NCI-H128 (cell line): ENCODE data around the gene ADD1.

Experiments
- DNase-seq: peaks from one replicate; lab custom pipeline; 2025; ENCODE audit not compliant: unreplicated experiment; lab: John Stamatoyannopoulos, UW

ADD1 gene

DNA sequence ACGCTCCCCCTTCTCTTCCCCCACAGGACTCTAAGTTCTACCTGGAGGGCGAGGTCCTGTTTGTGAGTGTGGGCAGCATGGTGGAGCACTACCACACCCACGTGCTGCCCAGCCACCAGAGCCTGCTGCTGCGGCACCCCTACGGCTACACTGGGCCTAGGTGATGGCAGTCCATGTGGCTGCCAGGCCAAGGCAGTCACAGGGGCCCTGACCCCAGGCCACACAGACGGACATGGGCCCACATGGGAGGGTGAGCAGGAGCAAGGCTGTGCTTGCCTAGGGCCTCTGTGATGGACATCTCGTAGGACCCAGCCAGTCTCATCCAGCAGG, 10.0 kb upstream of the ADD1 start:
- DNase-seq: no peak

DNA sequence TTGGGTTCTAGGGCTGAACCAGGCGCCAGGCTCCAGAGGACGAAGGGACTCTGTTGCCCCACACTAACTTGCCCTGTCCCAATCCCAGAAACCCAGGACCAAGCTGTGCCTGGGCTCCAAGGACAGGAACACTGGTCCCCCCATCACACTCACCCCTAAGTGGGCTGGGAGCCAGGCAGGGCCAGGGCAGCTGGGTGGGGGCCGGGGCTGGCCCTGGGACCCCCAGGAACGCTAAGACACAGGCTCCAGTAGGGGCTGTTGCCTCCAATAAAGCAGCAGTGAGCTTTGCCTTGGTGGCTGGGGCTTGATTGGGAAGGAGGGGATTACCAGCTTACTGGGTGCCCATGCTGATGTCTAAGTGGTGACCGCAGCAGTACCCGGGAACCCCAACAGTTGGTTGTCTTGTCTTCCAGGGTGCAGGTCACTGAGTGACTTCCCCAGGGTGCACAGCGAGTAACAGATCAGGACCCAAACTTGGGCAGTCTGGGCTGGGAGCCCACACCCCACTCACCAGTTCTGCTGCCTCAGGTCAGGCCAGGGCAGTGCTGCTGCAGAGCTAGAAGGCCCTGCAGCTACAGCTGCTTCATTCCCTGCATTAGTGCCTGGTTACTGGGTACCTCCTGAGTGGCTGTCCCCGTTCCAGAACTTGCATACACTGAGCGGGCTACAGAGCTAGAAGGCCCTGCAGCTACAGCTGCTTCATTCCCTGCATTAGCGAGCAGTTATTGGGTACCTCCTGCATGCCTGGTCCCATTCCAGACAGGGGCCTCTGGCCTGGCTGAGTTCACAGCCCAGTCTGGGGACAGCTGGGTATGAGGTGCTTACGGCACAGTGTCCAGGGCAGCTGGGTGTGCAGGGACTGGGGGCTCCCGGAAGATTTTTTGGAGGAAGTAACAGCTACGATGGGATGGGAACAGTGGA, 9.4 kb upstream of the ADD1 start:
- DNase-seq: no peak

DNA sequence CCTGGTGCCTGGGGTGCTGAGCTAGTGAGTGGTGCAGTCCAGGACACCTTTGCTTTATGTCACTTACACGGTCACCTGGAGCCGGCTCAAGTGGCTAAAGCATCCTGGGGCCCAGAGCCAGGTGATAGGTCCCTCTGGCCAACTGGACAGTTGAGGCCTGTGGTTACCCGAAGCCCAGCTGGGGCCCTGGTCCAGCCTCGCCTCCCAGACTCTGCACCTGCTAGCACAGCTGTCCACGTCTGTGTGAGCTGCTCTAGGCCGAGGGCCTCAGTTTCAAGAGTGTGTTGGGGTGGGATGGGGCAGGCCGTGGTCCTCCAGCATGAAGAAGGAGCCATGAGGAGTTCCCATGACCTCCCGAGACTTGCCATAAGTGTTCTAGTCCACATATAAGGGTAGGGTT, 7.7 kb upstream of the ADD1 start:
- no peak for DNase-seq

DNA sequence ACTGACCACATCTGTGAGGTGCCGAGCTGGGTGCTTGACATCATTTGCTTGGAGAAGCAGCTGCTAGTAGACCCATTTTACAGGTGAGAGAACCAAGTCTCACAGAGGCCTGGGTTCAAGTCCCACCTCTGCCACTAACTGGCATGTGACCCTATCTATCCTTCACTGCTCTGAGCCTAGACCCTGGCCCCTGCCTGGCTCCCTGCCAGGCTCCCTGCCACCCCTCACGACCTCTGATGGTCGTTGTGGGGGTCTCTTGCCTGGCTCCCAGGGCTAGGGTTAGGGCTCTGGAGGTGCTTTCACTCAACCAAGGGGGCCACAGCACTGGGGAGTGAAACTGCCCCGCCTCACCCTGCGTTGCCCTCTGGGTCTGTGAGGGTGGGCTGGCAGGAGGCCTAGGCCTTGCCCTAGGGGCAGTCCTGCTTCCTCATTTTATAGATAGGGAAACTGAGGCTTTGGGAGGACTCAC, 7.2 kb upstream of the ADD1 start:
- no peak for DNase-seq

DNA sequence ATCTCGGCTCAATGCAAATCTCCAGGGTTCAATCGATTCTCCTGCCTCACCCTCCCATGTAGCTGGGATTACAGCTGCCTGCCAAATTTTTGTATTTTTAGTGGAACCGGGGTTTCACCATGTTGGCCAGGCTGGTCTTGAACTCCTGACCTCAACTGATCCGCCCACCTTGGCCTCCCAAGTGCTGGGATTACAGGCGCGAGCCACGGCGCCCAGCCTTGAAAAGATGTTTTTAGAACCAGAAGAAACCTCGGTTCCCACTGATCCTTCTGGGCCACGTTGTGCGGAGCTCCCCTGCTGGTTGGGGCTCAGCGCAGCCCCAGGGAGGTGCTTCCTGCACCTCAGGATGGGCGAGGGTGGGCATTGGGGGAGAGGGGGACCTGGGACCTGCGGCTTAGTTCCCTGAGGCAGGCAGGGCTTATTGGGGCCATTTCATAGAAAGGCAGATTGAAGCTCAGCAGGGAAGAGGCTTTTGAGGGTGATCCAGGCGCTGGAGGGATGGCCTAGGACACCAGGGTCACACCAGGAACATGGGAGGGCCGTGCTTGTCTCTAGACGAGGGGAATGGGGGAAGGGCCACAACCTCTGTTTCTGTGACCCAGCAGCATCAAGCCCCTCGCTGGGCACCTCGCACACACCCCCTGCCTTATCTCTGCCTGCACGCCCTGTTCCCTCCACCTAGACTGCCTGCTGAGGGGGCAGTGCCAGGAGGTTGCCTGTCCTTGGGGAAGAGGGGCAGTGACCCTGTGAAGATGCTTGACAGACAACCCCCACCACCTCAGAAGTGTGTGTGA, 6.3 kb upstream of the ADD1 start:
- no peak for DNase-seq

DNA sequence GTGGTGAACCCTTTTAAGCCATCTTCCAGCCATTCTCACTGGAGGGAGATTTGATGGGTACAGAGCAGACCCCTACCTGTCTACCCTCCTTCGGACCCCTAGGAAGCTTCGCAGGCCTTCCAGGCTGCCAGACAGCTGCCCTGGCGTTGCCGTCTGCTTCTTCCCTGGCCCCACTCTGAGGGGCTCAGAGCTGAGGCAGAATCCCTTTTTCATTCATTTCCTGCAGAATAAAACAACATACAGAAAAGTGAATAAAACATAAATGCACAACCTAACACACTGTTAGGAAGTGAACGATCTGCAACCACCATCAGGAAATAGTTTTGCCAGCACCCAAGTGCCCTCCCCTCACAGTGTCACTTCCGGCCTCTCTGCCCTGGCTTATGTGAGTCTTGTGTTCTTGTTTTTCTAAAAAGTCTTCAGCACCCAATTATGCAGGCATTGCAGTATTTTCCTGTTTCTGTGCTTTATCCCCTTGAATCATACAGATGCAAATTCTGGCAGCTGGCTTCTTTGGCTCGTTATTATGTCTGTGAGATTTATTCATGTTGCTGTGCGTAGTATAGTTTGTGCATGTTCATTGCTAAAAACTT, 5.6 kb upstream of the ADD1 start:
- DNase-seq: no peak

DNA sequence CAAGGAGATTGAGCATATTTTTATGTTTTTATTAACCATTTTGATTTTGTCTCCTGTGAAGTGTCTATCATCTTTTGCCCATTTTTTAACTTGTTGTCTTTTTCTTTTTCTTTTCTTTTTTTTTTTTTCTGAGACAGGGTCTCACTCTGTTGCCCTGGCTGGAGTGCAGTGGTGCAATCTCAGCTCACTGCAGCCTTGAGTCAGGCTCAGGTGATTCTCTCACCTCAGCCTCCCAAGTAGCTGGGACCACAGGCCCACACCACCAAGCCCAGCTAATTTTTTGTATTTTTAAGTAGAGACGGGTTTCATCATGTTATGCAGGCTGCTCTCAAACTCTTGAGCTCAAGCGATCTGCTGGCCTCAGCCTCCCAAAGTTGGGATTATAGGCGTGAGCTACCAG, 4.6 kb upstream of the ADD1 start:
- no peak for DNase-seq

DNA sequence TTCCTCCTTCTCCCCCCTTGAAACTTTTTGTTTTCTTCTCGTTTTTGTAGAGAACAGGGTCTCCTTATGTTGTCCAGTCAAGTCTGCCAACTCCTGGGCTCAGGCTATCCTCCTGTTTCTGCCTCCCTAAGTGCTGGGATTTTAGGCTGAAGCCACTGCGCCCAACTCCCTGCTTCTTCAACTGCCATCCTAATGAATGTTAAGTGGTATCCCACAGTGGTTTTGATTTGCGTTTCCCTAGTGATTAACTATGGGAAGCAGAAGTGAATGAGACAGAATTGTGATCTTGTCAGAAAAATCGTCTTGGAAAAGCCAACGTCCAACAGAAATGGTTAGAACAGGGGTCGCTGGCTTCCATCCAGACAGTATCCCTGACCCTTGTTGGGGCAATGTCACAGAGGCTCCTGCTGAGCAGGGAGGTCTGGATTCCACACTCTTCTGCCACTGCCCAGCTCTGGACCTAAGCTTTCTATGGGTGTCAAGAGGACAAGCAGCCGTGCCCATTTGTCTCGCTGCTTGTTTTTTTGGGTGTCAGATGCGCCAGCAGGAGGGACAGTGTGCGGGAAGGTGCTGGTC, 869 bp upstream of the ADD1 start:
- DNase-seq: no peak

DNA sequence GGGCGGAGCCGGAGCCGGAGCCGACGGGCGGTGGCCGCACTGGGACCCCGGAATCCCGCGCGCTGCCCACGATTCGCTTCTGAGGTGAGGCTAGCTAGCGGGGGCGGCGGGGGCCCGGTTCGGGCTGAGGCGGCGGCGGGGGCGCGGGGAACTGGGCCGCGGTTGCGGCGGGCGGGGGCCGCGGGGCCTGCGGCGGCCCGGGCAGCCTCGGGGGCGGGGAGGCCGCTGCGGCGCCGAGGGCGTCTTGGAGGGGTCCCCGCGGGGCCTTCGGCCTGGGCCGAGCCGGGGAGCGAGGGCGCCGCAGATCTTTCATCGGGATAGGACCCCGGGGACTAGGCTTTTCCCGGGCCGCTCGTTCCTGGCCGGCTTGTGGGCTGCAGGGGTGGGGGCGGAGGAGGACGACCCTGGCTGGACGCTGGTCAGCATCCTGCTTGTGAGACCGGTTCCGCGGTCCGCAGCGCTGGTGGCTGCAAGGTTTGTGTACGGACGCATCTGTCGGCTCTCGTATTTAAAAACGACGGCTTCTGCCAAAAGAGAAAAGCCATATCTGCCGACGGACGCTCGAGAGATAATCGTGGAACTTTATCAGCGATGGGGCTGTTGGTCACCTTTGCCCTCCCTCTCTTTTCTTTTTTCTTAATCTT, 419 bp downstream of the ADD1 start:
- DNase-seq: no peak

DNA sequence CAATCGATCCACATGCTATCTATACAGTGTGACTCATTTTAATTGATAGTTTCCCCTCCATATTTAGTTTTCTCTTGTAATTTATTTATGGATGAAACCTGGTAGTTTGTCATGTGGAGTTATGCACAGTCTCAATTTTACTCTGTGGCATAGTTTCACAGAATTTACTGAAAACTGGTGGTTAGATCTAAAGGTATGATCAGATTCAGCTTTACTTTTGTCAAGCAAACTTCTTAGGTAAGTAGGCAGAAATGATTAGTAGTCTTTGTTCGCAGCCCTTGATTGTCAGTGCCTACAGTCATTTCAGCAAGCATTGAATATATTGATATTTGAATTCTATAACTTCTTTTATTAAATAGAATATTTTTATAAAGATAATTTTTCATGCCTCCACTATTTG, 2.5 kb downstream of the ADD1 start:
- no peak for DNase-seq

DNA sequence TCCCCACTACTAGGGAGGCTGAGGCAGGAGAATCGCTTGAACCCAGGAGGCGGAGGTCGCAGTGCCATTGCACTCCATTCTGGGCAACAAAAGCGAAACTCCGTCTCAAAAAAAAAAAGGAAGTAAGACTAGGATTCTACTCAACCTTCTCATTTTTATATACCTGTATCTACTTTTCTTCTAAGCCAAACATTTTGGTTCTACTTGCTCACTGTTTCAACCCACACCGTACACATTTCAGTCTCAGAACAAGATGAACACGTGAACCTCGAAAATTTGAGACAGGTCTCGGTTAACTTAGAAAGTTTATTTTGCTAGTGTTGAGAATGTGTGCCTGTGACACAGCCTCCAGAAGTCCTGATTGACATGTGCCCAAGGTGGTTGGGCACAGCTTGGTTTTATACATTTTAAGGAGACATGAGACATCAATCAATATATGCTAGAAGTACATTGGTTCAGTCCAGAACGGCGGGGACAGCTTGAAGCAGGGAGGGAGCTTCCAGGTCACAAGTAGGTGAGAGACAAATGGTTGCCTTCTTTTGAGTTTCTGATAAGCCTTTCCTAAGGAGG, 3.7 kb downstream of the ADD1 start:
- no peak for DNase-seq

DNA sequence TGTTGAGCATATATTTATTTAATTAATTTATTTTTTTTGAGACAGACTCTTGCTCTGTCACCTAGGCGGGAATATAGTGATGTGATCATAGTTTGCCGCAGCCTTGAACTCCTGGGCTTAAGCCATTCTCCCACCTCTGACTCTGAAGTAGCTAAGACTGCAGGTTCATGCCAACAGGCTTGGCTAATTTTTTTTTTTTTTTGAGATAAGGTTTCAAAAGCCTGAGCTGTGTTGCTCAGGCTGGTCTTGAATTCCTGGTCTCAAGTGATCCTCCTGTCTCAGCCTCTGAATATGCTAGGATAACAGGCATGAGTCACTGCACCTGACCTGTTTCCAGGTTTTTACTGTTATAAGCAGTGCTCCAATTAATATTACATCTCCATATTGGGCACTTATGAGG, 4.8 kb downstream of the ADD1 start:
- no peak for DNase-seq

DNA sequence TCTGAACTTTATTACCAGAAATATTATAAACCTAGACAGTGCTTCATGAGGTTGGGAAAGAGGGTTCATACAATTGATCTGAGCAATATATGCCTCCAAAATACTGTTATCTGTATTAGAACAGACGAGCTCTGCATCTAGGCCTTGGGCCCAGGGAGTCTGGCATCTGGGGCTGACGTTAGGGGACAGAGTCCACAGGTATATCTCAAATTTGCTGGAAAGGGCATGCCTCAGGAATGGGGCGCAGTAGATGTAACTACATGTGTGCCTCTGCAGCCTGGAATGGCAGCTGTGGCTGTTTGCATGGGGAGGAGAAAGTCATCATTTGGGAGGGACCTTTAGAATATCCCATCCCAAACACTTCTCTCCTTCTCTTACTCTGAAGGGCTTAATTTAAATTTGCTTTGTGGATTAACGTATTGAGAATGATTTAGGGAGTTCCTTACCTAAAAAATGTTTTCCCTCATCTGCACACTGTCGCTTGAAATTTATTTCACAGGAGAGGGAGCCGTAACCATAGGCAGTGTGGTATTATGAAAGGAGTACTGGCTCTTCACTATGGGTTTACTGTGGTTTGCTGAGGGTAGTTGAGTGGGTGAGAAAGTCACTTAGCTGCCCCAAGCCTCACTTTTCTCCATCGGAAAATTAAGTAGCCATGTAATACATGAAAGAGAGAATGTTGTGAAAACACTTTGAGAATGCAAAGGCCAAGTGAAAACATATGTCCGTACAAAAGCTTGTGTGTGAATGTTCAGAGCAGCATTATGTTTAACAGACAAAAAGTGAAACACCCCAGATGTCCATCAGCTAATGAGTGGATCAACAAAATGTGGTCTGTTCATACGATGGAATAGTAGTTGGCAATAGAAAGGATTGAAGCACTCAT, 5.9 kb downstream of the ADD1 start:
- no peak for DNase-seq

DNA sequence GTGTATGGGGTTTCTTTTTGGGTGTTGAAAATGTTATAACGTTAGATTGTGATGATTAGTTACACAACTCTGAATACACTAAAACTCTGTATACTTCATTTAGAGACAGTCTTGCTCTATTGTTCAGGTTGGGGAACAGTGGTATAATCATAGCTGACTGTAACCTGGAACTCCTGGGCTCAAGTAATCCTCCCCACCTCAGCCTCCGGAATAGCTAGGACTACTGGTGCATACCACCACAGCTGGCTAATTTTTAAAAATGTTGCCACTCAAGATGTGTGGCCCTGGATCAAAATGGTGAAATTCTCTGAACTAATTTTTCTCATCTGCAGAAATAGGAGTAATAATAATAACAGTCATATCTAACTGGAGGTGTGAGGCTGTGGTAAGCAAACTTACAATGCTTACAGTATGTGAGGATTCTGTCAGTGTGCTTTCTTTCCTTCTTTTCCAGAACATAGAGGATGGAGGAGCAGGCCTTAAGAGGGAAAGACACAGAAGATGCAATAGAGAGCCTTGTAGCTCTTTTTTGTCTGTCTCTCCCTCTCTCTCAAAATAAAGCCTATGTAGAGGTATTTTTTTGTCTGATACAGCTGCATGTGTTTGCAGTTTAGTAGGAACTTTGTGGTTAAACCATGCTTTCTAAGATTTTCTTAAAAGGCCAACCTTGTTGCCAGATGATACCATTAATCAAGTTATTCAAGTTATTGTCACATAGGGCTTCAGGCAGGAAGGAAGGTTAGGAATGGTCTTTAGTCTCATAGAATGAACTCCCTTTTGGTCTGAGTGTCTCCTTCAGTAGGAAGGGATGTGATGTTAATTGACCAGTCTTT, 7.5 kb downstream of the ADD1 start:
- DNase-seq: no peak

DNA sequence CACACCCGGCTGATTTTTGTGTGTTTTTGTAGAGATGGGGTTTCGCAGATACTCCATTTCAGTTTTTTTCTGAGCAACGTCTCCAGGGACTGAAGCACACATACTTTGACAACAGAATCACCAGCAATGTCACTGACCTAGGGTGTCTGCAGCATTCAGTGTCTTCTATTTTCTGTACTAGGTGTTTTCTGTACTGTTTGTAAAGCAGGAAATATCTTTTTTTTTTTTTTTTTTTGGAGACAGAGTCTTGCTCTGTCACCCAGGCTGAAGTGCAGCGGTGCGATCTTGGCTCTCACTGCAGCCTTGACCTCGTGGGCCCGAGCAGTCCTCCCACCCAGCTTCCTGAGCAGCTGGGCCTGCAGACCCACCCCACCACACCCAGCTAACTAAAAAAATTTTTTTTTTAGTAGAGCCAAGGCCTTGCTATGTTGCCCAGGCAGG, 8.9 kb downstream of the ADD1 start:
- DNase-seq: no peak

DNA sequence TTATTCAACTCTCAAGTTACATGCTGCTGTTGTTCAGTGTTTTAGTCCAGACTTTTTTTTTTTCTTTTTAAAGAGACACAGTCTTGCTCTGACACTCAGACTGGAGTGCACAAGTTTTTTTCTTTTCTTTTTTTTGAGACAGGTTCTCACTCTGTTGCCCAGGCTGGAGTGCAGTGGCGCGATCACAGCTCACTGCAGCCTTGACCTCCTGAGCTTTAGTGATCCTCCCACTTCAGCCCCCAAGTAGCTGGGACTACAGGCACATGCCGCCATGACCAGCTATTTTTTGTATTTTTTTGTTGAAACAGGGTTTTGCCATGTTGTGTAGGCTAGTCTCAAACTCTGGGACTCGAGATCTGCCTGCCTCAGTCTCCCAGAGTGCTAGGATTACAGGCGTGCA, 11.9 kb downstream of the ADD1 start:
- DNase-seq: no peak

DNA sequence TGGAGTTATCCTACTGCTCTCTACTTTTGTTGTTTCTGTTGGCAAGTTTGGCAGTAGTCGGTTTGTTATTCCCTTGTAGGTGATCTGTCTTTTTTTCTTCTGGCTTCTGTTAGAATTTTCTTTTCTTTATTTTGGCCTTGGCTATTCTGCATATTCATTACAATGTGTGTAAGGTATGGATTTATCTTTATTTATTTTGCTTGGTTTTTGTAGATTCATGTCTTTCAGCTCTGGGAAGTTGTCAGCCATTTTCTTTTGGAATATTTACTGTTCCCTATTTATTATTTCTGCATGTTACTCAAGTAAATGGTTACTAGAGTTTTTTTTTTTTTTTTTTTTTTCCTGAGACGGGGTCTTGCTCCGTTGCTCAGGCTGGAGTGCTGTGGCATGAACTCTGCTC, 12.6 kb downstream of the ADD1 start:
- DNase-seq: no peak

DNA sequence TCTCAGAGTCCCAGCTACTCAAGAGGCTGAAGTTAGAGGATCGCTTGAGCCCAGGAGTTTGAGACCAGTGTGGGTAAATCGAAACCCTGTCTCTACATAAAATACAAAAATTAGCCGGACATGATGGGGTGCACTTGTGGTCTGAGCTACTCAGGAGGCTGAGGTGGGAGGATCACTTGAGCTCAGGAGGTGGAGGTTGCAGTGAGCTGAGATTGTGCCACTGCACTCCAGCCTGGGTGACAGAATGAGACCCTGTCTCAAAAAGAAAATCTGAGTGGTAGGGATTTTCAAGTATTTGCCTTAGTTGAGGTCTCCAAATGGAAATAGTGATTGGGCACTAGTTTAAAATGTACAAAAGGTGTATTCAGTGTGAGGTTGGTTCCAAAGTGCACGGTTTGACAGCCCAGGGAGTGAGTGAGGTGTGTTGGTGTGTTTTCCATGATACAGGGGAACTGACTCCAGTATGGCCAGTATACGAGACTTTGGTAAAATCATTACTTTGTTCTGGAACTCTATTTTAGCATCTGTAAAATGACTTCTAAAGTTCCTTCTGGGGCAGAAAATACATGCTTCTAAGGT, 13.8 kb downstream of the ADD1 start:
- no peak for DNase-seq
